Activated CD4-positive, alpha-beta memory T cell treated with anti-CD3 and anti-CD28 coated beads for 36 hours (primary cell): ENCODE results near the gene RPIA. TPM values are rescaled to one million over a fixed set of nuclear protein-coding genes. Genes with fewer than 3 reads are reported as not detected.
"Not testable (repeated sequence)": the region's sequence is repeated elsewhere in the genome, so short reads cannot be mapped to it uniquely, and the experiment has no call there.

Source experiments
- CTCF ChIA-PET: fragments of 350-600 bp; sonication (Branson Sonifier 250); formaldehyde crosslinking; loops from one replicate; lab custom pipeline; 2021; ENCODE audit warnings: antibody characterized with exemption, inconsistent platforms; lab: Charles Lee
- POLR2A ChIA-PET: fragments of 350-600 bp; sonication (Branson Sonifier 250); formaldehyde crosslinking; loops from one replicate; lab custom pipeline; 2021; ENCODE audit warnings: antibody characterized with exemption; lab: Charles Lee
- DNase-seq: peaks from one replicate; pipeline ENCODE4 v3.0.0-alpha.2; 2020
- H3K27ac Mint-ChIP-seq: one replicate; pipeline ENCODE4 v1.8.0; 2021; ENCODE audit warnings: mixed read lengths
- H3K27me3 Mint-ChIP-seq: one replicate; pipeline ENCODE4 v1.8.0; 2021; ENCODE audit warnings: mixed read lengths
- H3K36me3 Mint-ChIP-seq: one replicate; pipeline ENCODE4 v1.8.0; 2021; ENCODE audit warnings: mixed read lengths
- H3K4me1 Mint-ChIP-seq: one replicate; pipeline ENCODE4 v1.8.0; 2021; ENCODE audit warnings: low read depth, mixed read lengths
- H3K4me3 Mint-ChIP-seq: one replicate; pipeline ENCODE4 v1.8.0; 2021; ENCODE audit warnings: mild to moderate bottlenecking, mixed read lengths
- H3K9me3 Mint-ChIP-seq: one replicate; pipeline ENCODE4 v1.8.0; 2021; ENCODE audit warnings: mixed read lengths
- intact Hi-C: fragments of 100-400 bp; cut with micrococcal nuclease; formaldehyde crosslinking; loops from one replicate; pipeline ENCODE4 v1.15.1; 2023
- total RNA-seq, 2 experiments: library from RNA; stranded (reverse); gene quantifications; one replicate each; pipeline ENCODE4 v1.2.3, GENCODE V29; 2021

RPIA gene
- total RNA-seq, 2 experiments from 2014 or later, result 50.7 to 52.7 TPM

DNA sequence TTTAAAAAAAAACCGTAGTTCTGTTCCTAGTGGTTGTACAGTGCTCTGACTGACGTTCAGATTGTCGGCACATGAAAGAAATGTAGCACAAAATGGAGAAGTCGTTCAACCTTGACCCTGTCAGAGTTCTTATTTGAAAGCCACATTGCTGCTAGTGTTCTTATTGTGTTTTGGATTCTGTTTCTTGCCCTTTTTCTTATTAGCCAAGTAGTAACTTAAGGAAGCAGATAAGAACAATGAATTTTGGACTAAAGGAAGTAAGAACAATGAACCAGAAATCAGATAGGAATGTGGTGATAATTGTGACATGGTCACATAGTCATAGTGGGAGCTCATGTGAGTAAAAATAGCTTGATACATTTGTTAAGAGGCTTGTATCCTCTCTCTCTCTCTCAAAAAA, 45.9 kb downstream of the RPIA start:
- ChIA-PET POLR2A (no interaction called here), CTCF (interaction anchor here (0.9 to 1.3 kb wide), 2 partner anchors 11 to 182 kb away, joined by 3 to 4 read pairs; no protein-coding TSS in a partner anchor)
- H3K4me1 Mint-ChIP-seq, result peaks cover 15% of the 10 kb centered on the region

DNA sequence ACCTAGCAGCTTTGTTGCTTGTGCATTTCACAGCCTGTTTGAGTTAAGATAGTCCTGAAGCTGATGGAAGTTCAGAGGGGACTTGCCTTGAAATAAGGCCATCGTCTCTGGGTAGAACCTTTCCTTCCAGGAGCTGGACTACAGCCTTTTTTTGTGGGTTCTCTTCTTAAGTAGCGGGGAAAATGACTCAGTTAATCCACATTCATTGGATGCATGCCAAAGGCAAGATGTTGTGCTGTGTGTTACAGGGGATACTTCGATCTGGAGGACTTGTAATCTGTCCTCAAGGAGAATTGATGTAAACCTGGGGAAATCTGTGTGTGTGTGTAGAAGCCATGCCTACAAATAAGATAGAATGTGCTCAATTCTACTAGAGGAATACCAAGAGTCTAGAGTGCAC, 46.8 kb downstream of the RPIA start:
- H3K36me3 Mint-ChIP-seq, result peaks cover 33% of the 10 kb centered on the region
- H3K27ac Mint-ChIP-seq, result no peak overlapping the region
- intact Hi-C loops, result no loop called here
- peaks cover 13% of the 10 kb centered on the region for H3K4me1 Mint-ChIP-seq
- DNase-seq, result no peak
- CTCF ChIA-PET, result interaction anchor here (0.7 to 1.3 kb wide), 2 partner anchors 11 to 181 kb away, joined by 3 read pairs; no protein-coding TSS in a partner anchor
- H3K4me3 Mint-ChIP-seq, result no peak overlapping the region
- no peaks in the 10 kb centered on the region for H3K27me3 Mint-ChIP-seq
- POLR2A ChIA-PET, result no interaction called here
- H3K9me3 Mint-ChIP-seq, result no peaks in the 10 kb centered on the region

More for the DNA sequence above, 45.9 kb downstream of the RPIA start:
- intact Hi-C loops, result no loop called here
- DNase-seq, result no peak
- H3K36me3 Mint-ChIP-seq, result peaks cover 27% of the 10 kb centered on the region
- H3K27ac Mint-ChIP-seq, result no peak overlapping the region
- no peaks in the 10 kb centered on the region for H3K27me3 Mint-ChIP-seq
- no peaks in the 10 kb centered on the region for H3K9me3 Mint-ChIP-seq
- H3K4me3 Mint-ChIP-seq, result no peak overlapping the region

DNA sequence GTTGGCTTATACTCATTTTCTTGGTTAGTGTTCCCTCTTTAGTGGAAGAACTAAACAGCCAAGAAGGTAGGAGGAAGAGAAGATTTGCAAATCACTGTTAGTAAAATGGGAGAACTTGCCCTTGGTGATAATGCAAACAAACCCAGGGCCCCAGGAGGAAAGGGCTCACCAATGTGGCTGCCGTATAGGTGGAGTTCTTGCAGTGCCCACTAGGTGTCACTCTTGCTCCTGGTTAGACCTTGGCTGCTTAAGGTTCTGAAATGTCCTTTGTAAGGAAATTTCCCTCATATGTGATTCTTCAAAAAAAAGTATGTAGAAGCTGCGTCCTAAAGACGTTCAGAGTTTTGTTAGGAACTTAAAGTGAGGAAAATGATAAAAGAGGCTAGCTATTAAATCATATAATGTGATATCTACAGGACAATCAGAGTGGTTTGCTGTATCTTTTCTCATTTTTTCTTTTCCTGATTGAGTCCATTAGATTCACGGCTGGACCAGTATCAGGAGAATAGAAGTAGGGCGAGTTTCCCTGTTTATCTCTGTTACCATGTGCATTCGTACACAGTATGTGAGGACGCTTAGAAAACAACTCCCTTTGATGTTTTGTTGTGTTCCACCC, 48.6 kb downstream of the RPIA start:
- Mint-ChIP-seq H3K36me3 (peaks cover 50% of the 10 kb centered on the region), H3K9me3 (peaks cover 11% of the 10 kb centered on the region), H3K4me3 (no peak overlapping the region), H3K27me3 (no peaks in the 10 kb centered on the region), H3K27ac (no peak overlapping the region), H3K4me1 (peaks cover 18% of the 10 kb centered on the region)
- CTCF ChIA-PET, result interaction anchor here (0.7 to 3.1 kb wide), 13 partner anchors 9 to 413 kb away, joined by 3 to 19 read pairs (median 4); no protein-coding TSS in a partner anchor
- peak; percentile 80 for DNase-seq
- intact Hi-C loops, result loop anchor here (5.0 kb wide), 1 partner anchor 142 kb away; no protein-coding TSS in a partner anchor
- POLR2A ChIA-PET, result no interaction called here

DNA sequence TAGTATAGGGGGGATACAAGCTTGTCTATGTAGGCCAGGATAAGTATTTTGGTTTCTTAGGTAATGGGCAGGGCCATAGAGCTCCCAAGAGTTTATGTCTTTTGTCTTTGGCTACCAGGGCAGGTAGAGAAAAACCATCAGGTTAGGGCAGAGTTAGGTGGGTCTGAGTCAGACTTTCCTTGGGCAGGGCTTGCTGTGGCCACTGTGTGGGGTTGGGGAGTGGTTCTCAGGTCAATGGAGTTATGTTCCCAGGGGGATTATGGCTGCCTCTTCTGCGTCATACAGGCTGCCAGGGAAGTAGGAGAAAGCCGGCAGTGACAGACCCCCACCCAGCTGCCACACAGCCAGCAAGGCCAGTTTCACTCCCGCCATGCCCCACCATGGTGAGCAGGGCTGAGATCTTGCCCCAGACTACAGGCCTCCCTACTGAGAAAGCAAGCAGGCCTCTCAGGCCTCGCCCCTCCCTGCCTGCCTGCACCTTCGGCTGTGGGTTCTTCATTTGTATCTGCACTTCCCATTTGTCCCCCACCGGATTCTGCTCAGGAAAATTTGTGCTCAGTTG, 55.5 kb downstream of the RPIA start:
- CTCF ChIA-PET, result interaction anchor here (1.4 kb wide), 1 partner anchor 55 kb away, joined by 4 read pairs; the partner anchor contains the start of gene RPIA
- no peaks in the 10 kb centered on the region for H3K27me3 Mint-ChIP-seq
- peaks cover 20% of the 10 kb centered on the region for H3K9me3 Mint-ChIP-seq
- peaks cover 89% of the 10 kb centered on the region for H3K36me3 Mint-ChIP-seq
- H3K4me3 Mint-ChIP-seq, result no peak overlapping the region
- H3K27ac Mint-ChIP-seq, result no peak overlapping the region
- intact Hi-C loops, result no loop called here
- DNase-seq, result no peak
- H3K4me1 Mint-ChIP-seq, result peaks cover 18% of the 10 kb centered on the region
- POLR2A ChIA-PET, result no interaction called here

DNA sequence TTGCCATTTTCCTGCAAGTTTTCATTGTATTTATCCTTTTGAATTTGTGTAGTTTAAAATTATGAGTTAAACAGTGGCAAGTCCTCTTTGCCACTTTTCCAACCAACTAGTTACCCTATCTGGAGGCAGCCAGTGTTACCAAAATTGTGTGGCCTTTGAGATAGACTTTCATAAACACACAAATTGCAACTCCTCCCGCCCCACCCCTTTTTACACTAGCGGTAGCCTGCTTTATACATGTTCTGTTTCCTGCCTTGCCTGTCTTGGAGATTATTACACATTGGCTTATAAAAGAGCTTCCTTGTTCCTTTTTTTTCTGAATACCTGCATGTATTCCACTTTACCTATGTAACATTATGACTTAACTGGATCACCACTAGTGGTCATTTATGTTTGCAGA, 56.5 kb downstream of the RPIA start:
- CTCF ChIA-PET, result interaction anchor here (1.2 kb wide), 1 partner anchor 11 kb away, joined by 4 read pairs; no protein-coding TSS in a partner anchor
- intact Hi-C loops, result no loop called here
- POLR2A ChIA-PET, result no interaction called here
- Mint-ChIP-seq H3K27ac (no peak overlapping the region), H3K27me3 (no peaks in the 10 kb centered on the region), H3K9me3 (peaks cover 20% of the 10 kb centered on the region), H3K4me1 (peaks cover 21% of the 10 kb centered on the region), H3K36me3 (peaks cover 84% of the 10 kb centered on the region), H3K4me3 (no peak overlapping the region)
- no peak for DNase-seq

DNA sequence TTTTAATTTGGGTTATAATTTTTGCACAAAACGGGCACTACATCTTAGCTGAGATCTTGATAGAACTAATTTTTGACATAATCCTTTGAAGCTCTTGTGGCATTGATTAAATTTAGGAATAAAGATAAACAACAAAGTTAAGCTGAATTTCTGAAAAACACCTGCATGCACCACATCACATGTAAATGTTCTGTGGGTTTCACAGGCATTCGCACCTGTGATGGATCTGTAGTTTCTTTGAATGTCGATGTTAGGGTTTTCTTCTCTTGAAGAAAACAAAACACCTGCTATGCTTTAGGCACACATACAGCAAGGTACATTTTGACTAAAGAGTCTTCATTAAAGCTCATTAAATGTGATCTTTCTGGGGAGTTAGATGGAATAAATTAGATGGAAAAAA, 60.3 kb downstream of the RPIA start:
- H3K4me1 Mint-ChIP-seq, result peaks cover 29% of the 10 kb centered on the region
- peak overlapping the region; percentile 35 for H3K27ac Mint-ChIP-seq
- intact Hi-C loops, result no loop called here
- no peaks in the 10 kb centered on the region for H3K9me3 Mint-ChIP-seq
- no peaks in the 10 kb centered on the region for H3K27me3 Mint-ChIP-seq
- DNase-seq, result no peak
- POLR2A ChIA-PET, result no interaction called here
- CTCF ChIA-PET, result interaction anchor here (1.2 to 3.5 kb wide), 3 partner anchors 12 to 80 kb away, joined by 3 to 19 read pairs (median 4); no protein-coding TSS in a partner anchor
- H3K36me3 Mint-ChIP-seq, result peaks cover 67% of the 10 kb centered on the region
- H3K4me3 Mint-ChIP-seq, result no peak overlapping the region

DNA sequence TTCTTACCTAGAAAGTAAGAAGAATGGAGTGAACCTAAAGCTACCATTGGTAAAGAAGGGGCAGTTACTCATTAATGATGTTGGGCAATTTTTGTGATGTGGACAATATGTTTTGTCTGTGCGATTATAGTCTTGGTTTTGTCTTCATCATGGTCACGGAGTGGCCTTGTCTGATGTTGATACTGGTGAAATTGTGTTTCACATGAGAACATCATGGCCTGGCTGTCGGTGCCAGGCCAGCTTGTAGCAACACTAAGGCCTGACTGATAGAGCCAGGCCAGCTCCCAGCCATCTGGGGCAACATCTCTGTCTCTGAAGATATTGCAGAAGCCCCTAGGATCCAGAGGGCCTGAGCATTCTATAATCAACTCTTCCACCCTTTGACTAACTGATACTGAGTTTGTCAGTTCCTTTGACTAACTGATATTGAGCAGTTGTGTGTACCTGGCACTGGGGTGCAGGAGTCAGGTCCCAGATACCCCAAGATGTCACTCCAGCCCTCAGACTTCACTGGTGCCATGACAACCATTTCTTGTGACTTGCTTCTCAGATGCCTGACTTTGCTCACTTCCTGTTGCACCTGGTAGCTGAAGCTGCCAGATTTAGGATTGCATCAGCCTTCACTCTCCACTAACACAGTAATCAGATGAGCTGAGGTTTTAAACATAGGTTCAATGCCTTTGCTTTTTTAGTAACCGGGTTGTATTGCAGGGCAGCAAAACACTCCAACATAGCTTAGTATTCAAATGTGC, 62.5 kb downstream of the RPIA start:
- H3K9me3 Mint-ChIP-seq, result peaks cover 17% of the 10 kb centered on the region
- intact Hi-C loops, result loop anchor here (2.0 kb wide), 1 partner anchor 63 kb away; the partner anchor contains the start of gene RPIA
- POLR2A ChIA-PET, result no interaction called here
- DNase-seq, result peak; percentile 62
- H3K36me3 Mint-ChIP-seq, result peaks cover 63% of the 10 kb centered on the region
- peak overlapping the region; percentile 91 for H3K27ac Mint-ChIP-seq
- peaks cover 24% of the 10 kb centered on the region for H3K4me1 Mint-ChIP-seq
- CTCF ChIA-PET, result interaction anchor here (0.5 to 2.3 kb wide), 3 partner anchors 14 to 101 kb away, joined by 3 to 11 read pairs (median 4); no protein-coding TSS in a partner anchor
- no peak overlapping the region for H3K4me3 Mint-ChIP-seq
- no peaks in the 10 kb centered on the region for H3K27me3 Mint-ChIP-seq

DNA sequence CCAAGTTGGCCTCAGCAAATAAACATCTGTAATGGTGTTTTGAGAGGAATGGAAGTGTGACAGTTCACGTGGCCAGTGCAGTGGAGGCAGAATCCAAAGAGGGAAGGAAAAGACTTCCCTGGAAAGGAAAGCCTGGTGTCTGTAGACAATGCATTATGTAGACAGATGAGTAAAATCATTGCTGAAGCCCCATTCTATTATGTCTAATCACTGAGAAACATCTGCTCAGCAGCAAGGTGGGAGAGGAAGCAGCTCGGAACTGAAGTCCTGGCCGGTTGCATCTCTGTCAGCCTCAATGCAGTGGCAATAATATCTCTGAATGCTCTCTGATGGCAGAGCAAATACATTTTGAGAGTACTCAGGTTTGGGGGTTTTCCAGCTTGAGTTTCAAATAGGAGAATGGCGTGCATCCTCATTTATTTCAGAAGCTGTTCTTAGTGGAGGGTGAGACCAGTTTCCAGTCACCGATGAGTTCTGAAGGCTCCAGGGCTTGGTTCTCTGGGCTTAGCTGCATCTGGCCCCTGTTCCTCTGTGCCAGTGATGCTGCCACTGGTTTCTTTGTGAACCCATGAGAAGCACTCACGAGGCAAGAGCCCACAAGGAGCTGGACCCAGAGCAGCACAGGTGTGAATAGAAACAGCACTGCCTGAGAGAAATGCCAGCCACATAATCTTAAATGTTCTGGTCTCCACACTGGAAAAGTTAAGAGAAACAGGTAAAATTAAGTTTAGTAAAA, 63.3 kb downstream of the RPIA start:
- H3K4me3 Mint-ChIP-seq, result no peak overlapping the region
- peaks cover 63% of the 10 kb centered on the region for H3K36me3 Mint-ChIP-seq
- no peak for DNase-seq
- peaks cover 21% of the 10 kb centered on the region for H3K9me3 Mint-ChIP-seq
- intact Hi-C loops, result loop anchor here (2.0 kb wide), 1 partner anchor 64 kb away; the partner anchor contains the start of gene RPIA
- H3K4me1 Mint-ChIP-seq, result peaks cover 24% of the 10 kb centered on the region
- ChIA-PET CTCF (interaction anchor here (0.5 to 2.3 kb wide), 3 partner anchors 15 to 102 kb away, joined by 3 to 11 read pairs (median 4); no protein-coding TSS in a partner anchor), POLR2A (interaction anchor here (0.6 kb wide), 1 partner anchor 740 kb away, joined by 3 read pairs; no protein-coding TSS in a partner anchor)
- peak overlapping the region; percentile 91 for H3K27ac Mint-ChIP-seq
- no peaks in the 10 kb centered on the region for H3K27me3 Mint-ChIP-seq

DNA sequence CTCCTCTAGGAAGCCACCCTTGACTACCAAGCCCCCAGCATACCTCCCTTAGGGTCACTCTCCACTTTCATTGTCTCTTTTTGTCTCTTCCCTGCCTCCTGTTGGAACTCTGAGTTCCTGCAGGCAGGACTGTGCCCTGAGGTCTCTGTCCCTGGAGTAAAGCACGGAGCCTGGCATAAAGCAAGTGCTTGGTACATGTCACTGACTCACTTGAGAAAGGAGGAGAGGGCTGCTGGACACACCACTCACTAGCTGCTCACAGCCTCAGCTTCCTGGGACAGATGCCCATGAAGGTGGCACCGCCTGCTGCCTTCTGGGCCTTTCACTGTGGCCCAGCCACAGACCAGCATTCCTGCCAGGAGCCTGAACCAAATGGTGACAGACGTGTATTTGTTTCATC, 64.4 kb downstream of the RPIA start:
- H3K36me3 Mint-ChIP-seq, result peaks cover 56% of the 10 kb centered on the region
- CTCF ChIA-PET, result no interaction called here

DNA sequence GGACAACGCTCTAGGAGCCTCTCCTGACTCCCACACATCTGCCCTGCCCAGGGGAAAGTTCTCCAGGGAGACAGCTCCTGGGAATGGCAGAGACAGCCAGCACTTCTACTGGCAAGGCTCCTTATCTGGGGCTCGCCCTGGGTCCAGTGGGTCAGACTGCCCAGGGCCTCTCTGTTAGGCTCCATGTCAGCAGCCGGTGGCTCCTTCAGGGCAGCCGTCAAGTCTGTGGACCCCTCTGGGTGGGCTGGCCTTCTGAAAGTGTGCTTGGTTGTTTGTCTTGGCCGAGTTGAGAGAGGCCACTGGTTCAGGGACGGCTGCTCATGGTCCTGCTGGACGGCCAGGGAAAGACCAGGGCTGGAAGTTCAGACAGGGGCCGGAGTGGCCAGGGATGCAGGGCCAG, 65.6 kb downstream of the RPIA start:
- ChIA-PET POLR2A (no interaction called here), CTCF (no interaction called here)
- no peak for DNase-seq
- Mint-ChIP-seq H3K36me3 (peaks cover 45% of the 10 kb centered on the region), H3K9me3 (peaks cover 24% of the 10 kb centered on the region), H3K4me3 (no peak overlapping the region), H3K27me3 (no peaks in the 10 kb centered on the region), H3K4me1 (peaks cover 17% of the 10 kb centered on the region), H3K27ac (no peak overlapping the region)
- intact Hi-C loops, result no loop called here

More for the DNA sequence above, 64.4 kb downstream of the RPIA start:
- peak overlapping the region; percentile 53 for H3K27ac Mint-ChIP-seq
- no peaks in the 10 kb centered on the region for H3K27me3 Mint-ChIP-seq
- POLR2A ChIA-PET, result no interaction called here
- peaks cover 24% of the 10 kb centered on the region for H3K4me1 Mint-ChIP-seq
- H3K9me3 Mint-ChIP-seq, result peaks cover 24% of the 10 kb centered on the region
- no peak for DNase-seq
- intact Hi-C loops, result loop anchor here (2.0 kb wide), 1 partner anchor 65 kb away; the partner anchor contains the start of gene RPIA
- H3K4me3 Mint-ChIP-seq, result no peak overlapping the region

DNA sequence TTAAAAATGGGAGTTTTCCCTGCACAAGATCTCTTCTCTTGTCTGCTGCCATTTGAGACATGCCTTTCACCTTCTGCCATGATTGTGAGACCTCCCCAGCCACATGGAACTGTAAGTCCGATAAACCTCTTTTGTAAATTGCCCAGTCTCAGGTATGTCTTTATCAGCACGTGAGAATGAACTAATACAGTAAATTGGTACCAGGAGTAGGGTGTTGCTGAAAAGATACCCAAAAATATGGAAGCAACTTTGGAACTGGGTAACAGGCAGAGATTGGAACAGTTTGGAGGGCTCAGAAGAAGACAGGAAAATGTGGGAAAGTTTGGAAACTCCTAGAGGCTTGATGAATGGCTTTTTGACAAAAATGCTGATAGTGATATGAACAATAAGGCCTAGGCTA, 67.2 kb downstream of the RPIA start:
- intact Hi-C loops, result not testable (repeated sequence)
- H3K36me3 Mint-ChIP-seq, result peaks cover 39% of the 10 kb centered on the region

More for the DNA sequence above, 67.2 kb downstream of the RPIA start:
- POLR2A ChIA-PET, DNase-seq, H3K27me3 Mint-ChIP-seq, CTCF ChIA-PET, H3K4me3 Mint-ChIP-seq, H3K27ac Mint-ChIP-seq: not testable (repeated sequence)
- peaks cover 13% of the 10 kb centered on the region for H3K4me1 Mint-ChIP-seq
- peaks cover 30% of the 10 kb centered on the region for H3K9me3 Mint-ChIP-seq
